Measurements from ENCODE around the gene VWA3A. TPM values are rescaled to one million over a fixed set of nuclear protein-coding genes. Genes with fewer than 3 reads are reported as not detected.
"Not testable (repeated sequence)": the region's sequence is repeated elsewhere in the genome, so short reads cannot be mapped to it uniquely, and the experiment has no call there.

The VWA3A gene
- total and polyA plus RNA-seq, 2 experiments from 2014 or later, result 0.45 TPM; not detected in 1

DNA sequence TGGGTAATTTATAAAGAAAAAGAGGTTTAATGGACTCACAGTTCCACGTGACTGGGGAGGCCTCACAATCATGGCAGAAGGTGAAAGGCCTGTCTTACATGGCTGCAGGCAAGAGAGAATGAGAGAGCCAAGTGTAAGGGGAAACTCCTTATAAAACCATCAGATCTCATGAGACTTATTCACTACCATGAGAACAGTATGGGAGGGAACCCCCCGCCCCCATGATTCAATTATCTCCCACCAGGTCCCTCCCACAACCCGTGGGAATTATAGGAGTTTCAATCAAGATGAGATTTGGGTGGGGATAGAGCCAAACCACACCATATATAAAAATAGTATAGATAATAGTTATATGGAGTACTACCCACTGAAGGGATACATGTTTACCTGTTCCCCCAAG is 48.5 kb upstream of the VWA3A start:
- H4K20me1 ChIP-seq (replicated peaks; ENCODE audit: insufficient read depth); H3K27me3 ChIP-seq (ENCODE audit: insufficient read depth); H3K9me2 ChIP-seq (ENCODE audit: insufficient read depth); ATAC-seq; H3K4me2 ChIP-seq; H3K4me1 Mint-ChIP-seq; H3K9me3 Mint-ChIP-seq; H3K36me3 ChIP-seq (ENCODE audit: insufficient read depth); DNase-seq (ENCODE audit: low spot score); H3K27ac ChIP-seq (ENCODE audit: low read depth); H3K4me3 ChIP-seq; H3K27ac Mint-ChIP-seq; H3K4me3 Mint-ChIP-seq; H3F3A ChIP-seq (replicated peaks; ENCODE audit: low read depth); H3K27me3 Mint-ChIP-seq (ENCODE audit: insufficient read depth, low read depth, poor library complexity); H3K36me3 Mint-ChIP-seq (ENCODE audit: low read depth); H3K79me2 ChIP-seq (replicated peaks; ENCODE audit: insufficient read depth); H2AFZ ChIP-seq; H3K4me1 ChIP-seq (ENCODE audit: insufficient read depth): not testable (repeated sequence)

DNA sequence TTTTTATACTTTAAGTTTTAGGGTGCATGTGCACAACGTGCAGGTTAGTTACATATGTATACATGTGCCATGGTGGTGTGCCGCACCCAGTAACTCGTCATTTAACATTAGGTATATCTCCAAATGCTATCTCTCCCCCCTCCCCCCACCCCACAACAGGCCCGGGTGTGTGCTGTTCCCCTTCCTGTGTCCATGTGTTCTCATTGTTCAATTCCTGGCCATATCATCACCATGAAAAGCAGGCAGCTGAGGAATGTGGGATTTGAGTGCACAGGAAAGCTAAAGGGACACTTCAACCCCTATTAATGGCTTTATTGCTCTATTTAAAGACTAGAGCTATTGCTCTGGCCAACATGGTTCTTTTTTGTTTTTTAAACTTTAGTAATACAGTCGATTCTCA is 46.5 kb upstream of the VWA3A start:
- not testable (repeated sequence) for H3K79me2 ChIP-seq (replicated peaks; ENCODE audit: insufficient read depth); H3K9me3 Mint-ChIP-seq; H4K20me1 ChIP-seq (replicated peaks; ENCODE audit: insufficient read depth); H3K27ac ChIP-seq (ENCODE audit: low read depth); H3K36me3 Mint-ChIP-seq (ENCODE audit: low read depth); DNase-seq (ENCODE audit: low spot score); H3K4me3 Mint-ChIP-seq; H2AFZ ChIP-seq; H3K4me1 Mint-ChIP-seq; H3K27me3 ChIP-seq (ENCODE audit: insufficient read depth); H3K4me2 ChIP-seq; H3K9me2 ChIP-seq (ENCODE audit: insufficient read depth); H3F3A ChIP-seq (replicated peaks; ENCODE audit: low read depth); H3K4me1 ChIP-seq (ENCODE audit: insufficient read depth); H3K27me3 Mint-ChIP-seq (ENCODE audit: insufficient read depth, low read depth, poor library complexity); H3K27ac Mint-ChIP-seq; H3K4me3 ChIP-seq; ATAC-seq; H3K36me3 ChIP-seq (ENCODE audit: insufficient read depth)

DNA sequence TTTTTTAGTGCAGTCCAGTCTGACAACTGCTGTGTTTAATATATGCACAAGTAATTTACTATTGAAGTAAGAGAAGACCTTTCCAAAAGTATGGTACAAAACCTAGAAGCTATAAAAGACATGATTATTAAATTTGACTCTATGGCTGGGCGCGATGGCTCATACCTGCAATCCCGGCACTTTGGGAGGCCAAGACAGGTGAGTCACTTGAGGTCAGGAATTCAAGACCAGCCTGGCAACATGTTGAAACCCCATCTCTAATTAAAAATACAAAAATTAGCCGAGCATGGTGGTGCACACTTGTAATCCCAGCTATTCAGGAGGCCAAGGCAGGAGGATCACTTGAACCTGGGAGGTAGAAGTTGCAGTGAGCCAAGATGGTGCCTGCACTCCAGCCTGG is 41.4 kb upstream of the VWA3A start:
- Histone ChIP-seq H3K27ac (ENCODE audit: low read depth) (no peak overlapping the region), H3K27me3 (ENCODE audit: insufficient read depth) (no peaks in the 10 kb centered on the region), H2AFZ (no peak overlapping the region), H3K4me1 (ENCODE audit: insufficient read depth) (peaks cover 3% of the 10 kb centered on the region; the same call in 1 of the 2 replicates), H3K36me3 (ENCODE audit: insufficient read depth) (no peaks in the 10 kb centered on the region), H3K79me2 (replicated peaks; ENCODE audit: insufficient read depth) (0 out of 2 replicates have a peak, but pooled peaks cover 11% of the 10 kb centered on the region), H3K4me2 (no peak overlapping the region), H3F3A (replicated peaks; ENCODE audit: low read depth) (no peaks in the 10 kb centered on the region), H4K20me1 (replicated peaks; ENCODE audit: insufficient read depth) (0 out of 2 replicates have a peak, but pooled peaks cover 11% of the 10 kb centered on the region), H3K4me3 (no peak overlapping the region), H3K9me2 (ENCODE audit: insufficient read depth) (no peaks in the 10 kb centered on the region)
- H3K9me3 Mint-ChIP-seq, result no peaks in the 10 kb centered on the region
- DNase-seq (ENCODE audit: low spot score) (no peak), ATAC-seq (no peak)
- H3K4me3 Mint-ChIP-seq, result no peak overlapping the region
- H3K4me1 Mint-ChIP-seq, result no peaks in the 10 kb centered on the region; the same call in 2 of the 3 replicates
- H3K27ac Mint-ChIP-seq, result no peak overlapping the region
- H3K36me3 Mint-ChIP-seq (ENCODE audit: low read depth), result no peaks in the 10 kb centered on the region
- H3K27me3 Mint-ChIP-seq (ENCODE audit: insufficient read depth, low read depth, poor library complexity), result no peaks in the 10 kb centered on the region
- no peak for TF ChIP-seq NANOG (IDR thresholded peaks at IDR 0.05; ENCODE audit: borderline replicate concordance)
- no peak for TF ChIP-seq ZNF114 (CRISPR knock-in tag; IDR thresholded peaks at IDR 0.05)
- no peak for TF ChIP-seq EZH2 (IDR thresholded peaks at IDR 0.05; ENCODE audit: low read depth, unreplicated experiment)
- TF ChIP-seq, protein P1, sequence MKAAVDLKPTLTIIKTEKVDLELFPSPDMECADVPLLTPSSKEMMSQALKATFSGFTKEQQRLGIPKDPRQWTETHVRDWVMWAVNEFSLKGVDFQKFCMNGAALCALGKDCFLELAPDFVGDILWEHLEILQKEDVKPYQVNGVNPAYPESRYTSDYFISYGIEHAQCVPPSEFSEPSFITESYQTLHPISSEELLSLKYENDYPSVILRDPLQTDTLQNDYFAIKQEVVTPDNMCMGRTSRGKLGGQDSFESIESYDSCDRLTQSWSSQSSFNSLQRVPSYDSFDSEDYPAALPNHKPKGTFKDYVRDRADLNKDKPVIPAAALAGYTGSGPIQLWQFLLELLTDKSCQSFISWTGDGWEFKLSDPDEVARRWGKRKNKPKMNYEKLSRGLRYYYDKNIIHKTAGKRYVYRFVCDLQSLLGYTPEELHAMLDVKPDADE (IDR thresholded peaks at IDR 0.05), result no peak

DNA sequence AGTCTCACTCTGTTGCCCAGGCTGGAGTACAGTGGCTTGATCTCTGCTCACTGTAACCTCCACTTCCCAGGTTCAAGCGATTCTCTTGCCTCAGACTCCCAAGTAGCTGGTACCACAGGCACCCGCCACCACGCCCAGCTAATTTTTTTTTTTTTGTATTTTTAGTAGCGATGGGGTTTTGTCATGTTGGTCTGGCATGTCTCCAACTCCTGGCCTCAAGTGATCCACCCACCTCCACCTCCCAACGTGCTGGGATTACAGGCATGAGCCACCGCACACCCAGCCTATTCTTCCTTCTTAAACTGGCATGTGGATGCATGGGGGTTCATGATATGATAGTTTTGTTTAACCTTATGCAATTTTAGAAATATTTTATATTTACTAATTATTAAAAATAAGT is 39.4 kb upstream of the VWA3A start:
- H3K36me3 ChIP-seq (ENCODE audit: insufficient read depth), result no peaks in the 10 kb centered on the region
- ATAC-seq, result no peak
- H3K9me2 ChIP-seq (ENCODE audit: insufficient read depth), result no peaks in the 10 kb centered on the region
- peaks cover 27% of the 10 kb centered on the region for H3K79me2 ChIP-seq (replicated peaks; ENCODE audit: insufficient read depth)
- no peak overlapping the region for H3K4me2 ChIP-seq
- H3K4me1 Mint-ChIP-seq, result peaks cover 2% of the 10 kb centered on the region; the same call in 2 of the 3 replicates
- no peaks in the 10 kb centered on the region for H3K27me3 Mint-ChIP-seq (ENCODE audit: insufficient read depth, low read depth, poor library complexity)
- H3K36me3 Mint-ChIP-seq (ENCODE audit: low read depth), result 0 out of 3 replicates have a peak, but pooled peaks cover 3% of the 10 kb centered on the region
- no peak overlapping the region for H2AFZ ChIP-seq
- peaks cover 21% of the 10 kb centered on the region; the same call in 1 of the 2 replicates for H4K20me1 ChIP-seq (replicated peaks; ENCODE audit: insufficient read depth)
- H3K27ac ChIP-seq (ENCODE audit: low read depth), result no peak overlapping the region
- H3F3A ChIP-seq (replicated peaks; ENCODE audit: low read depth), result no peaks in the 10 kb centered on the region
- DNase-seq (ENCODE audit: low spot score), result no peak
- H3K9me3 Mint-ChIP-seq, result no peaks in the 10 kb centered on the region
- H3K4me1 ChIP-seq (ENCODE audit: insufficient read depth), result peaks cover 3% of the 10 kb centered on the region; the same call in 1 of the 2 replicates
- no peak overlapping the region for H3K27ac Mint-ChIP-seq
- no peak overlapping the region for H3K4me3 Mint-ChIP-seq
- no peaks in the 10 kb centered on the region for H3K27me3 ChIP-seq (ENCODE audit: insufficient read depth)
- H3K4me3 ChIP-seq, result no peak overlapping the region
- TF ChIP-seq JUNB (IDR thresholded peaks at IDR 0.05; ENCODE audit: unreplicated experiment) (no peak), ZNF114 (CRISPR knock-in tag; IDR thresholded peaks at IDR 0.05) (no peak), STAT1 (IDR thresholded peaks at IDR 0.05; ENCODE audit: unreplicated experiment) (no peak)
